ENCODE measurements around the gene MISP3.

Gene MISP3

DNA sequence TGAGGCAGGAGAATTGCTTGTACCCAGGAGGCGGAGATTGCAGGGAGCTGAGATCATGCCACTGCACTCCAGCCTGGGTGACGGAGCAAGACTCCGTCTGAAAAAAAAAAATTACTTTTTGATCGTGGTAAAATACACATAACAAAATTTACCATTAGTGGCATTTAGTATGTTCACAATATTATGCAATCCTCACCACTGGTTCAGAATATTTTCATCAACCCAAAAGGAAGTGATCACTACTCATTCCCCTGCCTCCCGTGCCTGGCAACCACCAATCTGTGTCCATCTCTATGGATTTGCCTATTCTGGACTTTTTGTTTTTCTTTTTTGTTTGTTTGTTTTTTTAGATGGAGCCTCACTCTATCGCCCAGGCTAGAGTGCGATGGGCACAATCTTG lies 9.5 kb upstream of the MISP3 start:
- no peak overlapping the region for H3K9ac ChIP-seq (ENCODE audit: low read depth, low read length)
- WGBS, result 95% methylated on average over 7 of the region's 7 CpGs
- H3K27ac ChIP-seq (ENCODE audit: low read depth, low read length), result no peak overlapping the region
- H3K27me3 ChIP-seq (ENCODE audit: insufficient read depth, low read length), result peaks cover 20% of the 10 kb centered on the region
- H3K4me3 ChIP-seq (ENCODE audit: low read length), result no peak overlapping the region
- no peaks in the 10 kb centered on the region for H3K36me3 ChIP-seq (ENCODE audit: insufficient read depth, low read length)
- H3K4me1 ChIP-seq (ENCODE audit: insufficient read depth, low read length), result no peaks in the 10 kb centered on the region
- H3K9me3 ChIP-seq (ENCODE audit: insufficient read depth, low read depth, low read length), result no peaks in the 10 kb centered on the region

DNA sequence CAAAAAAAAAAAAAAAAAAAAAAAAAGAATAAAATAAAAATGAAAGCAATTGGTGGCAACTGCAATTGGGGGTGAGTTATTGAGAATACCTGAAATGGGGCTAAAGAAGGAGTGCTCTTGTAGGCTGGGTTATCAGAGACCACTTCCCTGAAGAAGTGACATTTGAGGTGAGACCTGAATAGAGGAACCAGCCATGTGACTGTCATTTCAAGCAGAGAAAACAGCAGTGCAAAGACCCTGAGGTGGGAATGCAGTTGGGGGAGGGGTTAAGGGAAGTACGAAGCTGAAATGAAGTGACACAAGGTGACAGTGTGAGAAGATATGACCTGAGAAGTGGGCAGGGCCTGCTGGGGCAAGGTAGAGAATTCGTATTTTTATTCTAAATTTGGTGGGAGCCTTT lies 6.5 kb upstream of the MISP3 start:
- H3K27ac ChIP-seq (ENCODE audit: low read depth, low read length), result no peak overlapping the region
- H3K36me3 ChIP-seq (ENCODE audit: insufficient read depth, low read length), result no peaks in the 10 kb centered on the region
- no peaks in the 10 kb centered on the region for H3K4me1 ChIP-seq (ENCODE audit: insufficient read depth, low read length)
- H3K4me3 ChIP-seq (ENCODE audit: low read length), result no peak overlapping the region
- peaks cover 7% of the 10 kb centered on the region for H3K27me3 ChIP-seq (ENCODE audit: insufficient read depth, low read length)
- no peak overlapping the region for H3K9ac ChIP-seq (ENCODE audit: low read depth, low read length)
- no peaks in the 10 kb centered on the region for H3K9me3 ChIP-seq (ENCODE audit: insufficient read depth, low read depth, low read length)
- 69% methylated on average over 2 of the region's 2 CpGs for WGBS

DNA sequence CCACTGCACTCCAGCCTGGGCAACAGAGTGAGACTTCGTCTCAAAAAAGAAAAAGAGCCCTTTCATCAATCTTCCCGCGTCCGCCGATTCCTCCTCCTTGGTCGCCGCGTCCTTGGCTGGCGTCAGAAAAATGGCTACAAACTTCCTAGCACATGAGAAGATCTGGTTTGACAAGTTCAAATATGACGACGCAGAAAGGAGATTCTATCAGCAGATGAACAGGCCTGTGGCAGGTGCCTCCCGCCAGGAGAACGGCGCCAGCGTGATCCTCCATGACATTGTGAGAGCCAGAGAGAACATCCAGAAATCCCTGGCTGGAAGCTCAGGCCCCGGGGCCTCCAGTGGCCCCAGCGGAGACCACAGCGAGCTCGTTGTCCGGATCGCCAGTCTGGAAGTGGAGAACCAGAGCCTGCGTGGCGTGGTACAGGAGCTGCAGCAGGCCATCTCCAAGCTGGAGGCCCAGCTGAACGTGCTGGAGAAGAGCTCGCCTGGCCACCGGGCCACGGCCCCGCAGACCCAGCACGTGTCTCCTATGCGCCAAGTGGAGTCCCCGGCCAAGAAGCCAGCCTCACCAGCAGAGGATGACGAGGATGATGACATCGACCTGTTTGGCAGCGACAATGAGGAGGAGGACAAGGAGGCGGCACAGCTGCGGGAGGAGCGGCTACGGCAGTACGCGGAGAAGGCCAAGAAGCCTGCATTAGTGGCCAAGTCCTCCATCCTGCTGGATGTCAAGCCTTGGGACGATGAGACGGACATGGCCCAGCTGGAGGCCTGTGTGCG lies 2.1 kb upstream of the MISP3 start:
- H3K36me3 ChIP-seq (ENCODE audit: insufficient read depth, low read length), result no peaks in the 10 kb centered on the region
- WGBS, result 95% methylated on average over 43 of the region's 43 CpGs
- no peak overlapping the region for H3K4me3 ChIP-seq (ENCODE audit: low read length)
- H3K9ac ChIP-seq (ENCODE audit: low read depth, low read length), result no peak overlapping the region
- no peak overlapping the region for H3K27ac ChIP-seq (ENCODE audit: low read depth, low read length)
- no peaks in the 10 kb centered on the region; the same call in 1 of the 2 replicates for H3K4me1 ChIP-seq (ENCODE audit: insufficient read depth, low read length)
- peaks cover 46% of the 10 kb centered on the region for H3K27me3 ChIP-seq (ENCODE audit: insufficient read depth, low read length)
- H3K9me3 ChIP-seq (ENCODE audit: insufficient read depth, low read depth, low read length), result no peaks in the 10 kb centered on the region

DNA sequence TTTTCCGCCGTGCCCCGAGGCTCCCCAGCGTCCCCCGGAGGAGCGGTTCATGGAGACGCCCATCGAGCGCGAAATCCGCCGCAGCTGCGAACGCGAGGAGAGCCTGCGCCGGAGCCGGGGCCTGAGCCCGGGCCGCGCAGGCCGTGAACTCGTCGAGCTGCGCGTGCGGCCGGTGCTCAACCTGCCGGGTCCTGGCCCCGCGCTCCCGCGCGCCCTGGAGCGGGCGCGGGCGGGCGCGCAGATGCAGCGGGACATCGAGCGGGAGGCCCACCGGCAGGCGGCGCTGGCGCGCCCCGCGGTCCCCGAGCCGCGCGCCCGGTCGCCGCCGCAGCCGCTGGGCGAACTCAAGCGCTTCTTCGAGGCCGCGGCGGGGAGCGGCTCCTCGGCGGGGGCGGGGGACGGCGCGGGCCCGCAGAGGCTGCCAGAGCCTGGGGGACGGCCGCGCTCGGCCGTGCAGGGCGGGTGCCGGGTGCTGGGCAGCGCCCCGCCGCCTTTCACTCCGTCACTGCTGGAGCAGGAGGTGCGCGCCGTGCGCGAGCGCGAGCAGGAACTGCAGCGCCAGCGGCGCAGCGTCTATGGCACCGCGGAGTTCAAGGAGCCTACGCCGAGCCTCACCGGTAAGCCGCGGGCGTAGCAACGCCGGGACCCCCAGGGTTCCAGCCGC lies 807 bp downstream of the MISP3 start:
- H3K9me3 ChIP-seq (ENCODE audit: insufficient read depth, low read depth, low read length), result no peaks in the 10 kb centered on the region
- no peaks in the 10 kb centered on the region; the same call in 1 of the 2 replicates for H3K4me1 ChIP-seq (ENCODE audit: insufficient read depth, low read length)
- peak overlapping the region; percentile 40 for H3K9ac ChIP-seq (ENCODE audit: low read depth, low read length)
- no peak overlapping the region for H3K27ac ChIP-seq (ENCODE audit: low read depth, low read length)
- peak overlapping the region; percentile 58 for H3K4me3 ChIP-seq (ENCODE audit: low read length)
- H3K27me3 ChIP-seq (ENCODE audit: insufficient read depth, low read length), result peaks cover 55% of the 10 kb centered on the region
- H3K36me3 ChIP-seq (ENCODE audit: insufficient read depth, low read length), result no peaks in the 10 kb centered on the region
- under 1% methylated on average over 106 of the region's 106 CpGs for WGBS

DNA sequence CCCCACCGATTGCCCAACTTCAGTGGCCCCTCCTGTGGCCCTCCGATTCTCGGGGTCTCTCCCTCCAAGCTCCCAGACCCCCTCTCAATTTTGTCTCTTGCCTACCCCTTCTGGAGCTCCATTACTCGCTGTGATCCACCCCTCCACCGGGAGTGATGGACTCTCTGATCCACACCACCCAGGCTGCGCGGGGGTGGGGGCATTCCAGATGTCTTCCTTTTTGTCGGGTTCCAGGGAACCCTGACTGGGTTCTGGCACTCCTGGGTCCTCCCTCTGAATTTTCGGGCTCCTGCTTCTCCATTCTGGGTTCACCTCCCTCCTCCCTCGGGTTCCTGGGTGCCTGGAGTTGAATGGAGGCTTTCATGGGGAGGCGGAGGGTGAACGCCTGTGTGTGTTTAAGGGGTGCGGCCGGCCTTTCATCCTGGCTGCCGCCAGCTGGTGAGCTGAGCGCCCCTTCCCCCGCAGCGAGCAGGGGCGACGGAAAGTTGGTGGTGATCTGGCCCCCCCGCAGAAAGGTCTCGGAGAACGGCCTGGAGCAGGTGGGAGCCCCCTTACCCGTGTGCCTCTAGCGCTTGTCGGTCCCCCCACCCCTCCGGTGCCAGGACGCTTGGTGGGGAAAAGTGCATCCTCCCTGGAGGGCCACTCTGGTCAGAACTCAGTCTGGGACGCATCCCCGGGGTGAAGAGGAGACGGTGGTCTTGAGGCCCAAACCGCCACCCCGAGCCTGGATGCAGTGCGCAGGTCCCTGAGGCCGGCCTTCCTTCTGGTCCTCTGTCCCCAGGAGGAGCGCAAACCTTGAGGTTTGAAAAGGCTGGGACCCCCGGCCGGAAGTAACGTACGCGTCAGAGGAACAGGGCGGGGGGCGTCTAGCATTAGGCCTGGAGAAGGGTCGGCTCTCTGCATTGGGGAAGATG lies 1.6 kb downstream of the MISP3 start:
- peak overlapping the region; percentile 58 for H3K4me3 ChIP-seq (ENCODE audit: low read length)
- no peaks in the 10 kb centered on the region for H3K9me3 ChIP-seq (ENCODE audit: insufficient read depth, low read depth, low read length)
- no peak overlapping the region for H3K27ac ChIP-seq (ENCODE audit: low read depth, low read length)
- H3K36me3 ChIP-seq (ENCODE audit: insufficient read depth, low read length), result no peaks in the 10 kb centered on the region
- peaks cover 56% of the 10 kb centered on the region for H3K27me3 ChIP-seq (ENCODE audit: insufficient read depth, low read length)
- H3K4me1 ChIP-seq (ENCODE audit: insufficient read depth, low read length), result no peaks in the 10 kb centered on the region; the same call in 1 of the 2 replicates
- WGBS, result 7% methylated on average over 43 of the region's 44 CpGs
- peak overlapping the region; percentile 40; the same call in 1 of the 2 replicates for H3K9ac ChIP-seq (ENCODE audit: low read depth, low read length)

DNA sequence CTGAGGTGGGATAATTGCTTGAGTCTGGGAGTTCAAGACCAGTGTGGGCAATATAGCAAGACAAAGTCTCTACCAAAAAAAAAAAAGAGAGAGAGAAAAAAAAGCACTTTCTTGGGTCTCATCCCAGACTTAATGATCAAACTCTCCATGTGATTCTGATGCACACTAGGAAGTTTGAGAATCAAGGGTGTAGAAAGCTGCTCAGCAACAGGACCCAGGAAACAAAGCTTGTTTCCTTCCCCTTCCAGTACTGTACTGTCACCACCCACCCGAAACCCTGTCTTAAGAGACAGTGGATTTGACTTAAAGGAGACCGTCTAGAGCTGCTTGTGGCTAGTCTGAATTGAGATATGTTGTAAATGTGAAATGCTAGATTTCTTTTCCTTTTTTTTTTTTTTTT lies 5.8 kb downstream of the MISP3 start:
- H3K4me1 ChIP-seq (ENCODE audit: insufficient read depth, low read length), result no peaks in the 10 kb centered on the region; the same call in 1 of the 2 replicates
- WGBS, result 100% methylated on average over 1 of the region's 2 CpGs
- H3K36me3 ChIP-seq (ENCODE audit: insufficient read depth, low read length), result no peaks in the 10 kb centered on the region
- H3K9me3 ChIP-seq (ENCODE audit: insufficient read depth, low read depth, low read length), result no peaks in the 10 kb centered on the region
- H3K9ac ChIP-seq (ENCODE audit: low read depth, low read length), result no peak overlapping the region
- no peak overlapping the region for H3K4me3 ChIP-seq (ENCODE audit: low read length)
- no peak overlapping the region for H3K27ac ChIP-seq (ENCODE audit: low read depth, low read length)
- peaks cover 30% of the 10 kb centered on the region for H3K27me3 ChIP-seq (ENCODE audit: insufficient read depth, low read length)

DNA sequence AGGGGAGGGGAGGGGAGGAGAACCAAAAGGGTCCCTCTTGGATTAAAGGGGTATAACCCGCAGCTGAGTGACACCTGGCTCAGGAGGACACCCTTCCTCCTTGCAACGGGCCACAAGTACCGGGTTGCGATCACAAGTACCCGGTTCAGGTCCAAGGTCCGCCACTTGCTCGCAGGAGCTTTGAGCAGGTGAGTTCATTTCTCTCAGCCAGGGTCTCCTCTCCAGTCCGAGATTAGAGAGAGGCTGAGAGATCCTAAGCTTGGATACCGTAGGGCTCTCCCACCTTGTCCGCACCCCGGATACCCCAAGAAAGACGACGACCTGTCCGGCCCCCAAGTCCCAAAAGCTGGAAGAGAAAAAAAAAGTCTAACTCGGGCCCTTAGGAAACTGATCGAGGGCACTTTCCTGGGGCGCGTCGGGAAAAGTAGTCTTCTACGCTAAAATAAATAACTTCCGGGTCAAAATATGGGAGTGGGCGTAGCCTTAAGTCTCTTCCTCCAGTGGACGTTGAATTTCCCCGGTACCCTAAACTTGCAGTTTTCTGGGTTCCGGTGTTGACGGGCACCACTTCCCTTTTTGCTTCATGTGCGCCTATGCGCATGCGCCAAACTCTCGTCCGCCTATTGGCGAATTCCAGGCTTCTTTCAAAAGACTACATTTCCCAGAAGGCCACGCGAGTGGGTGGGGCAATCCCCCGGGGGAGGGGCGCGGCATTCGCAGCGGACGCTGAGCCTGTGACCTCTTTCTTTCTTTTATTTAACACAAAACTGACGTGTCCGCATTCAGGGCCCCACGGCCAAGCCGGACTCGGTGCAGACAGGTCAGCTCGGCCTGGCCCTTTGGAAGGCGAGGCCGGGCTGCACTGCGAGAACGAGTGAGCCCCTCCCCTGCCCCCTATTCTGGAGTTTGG lies 8.6 kb downstream of the MISP3 start:
- H3K27ac ChIP-seq (ENCODE audit: low read depth, low read length), result 0 out of 2 replicates have a peak overlapping the region, but pooled peaks have one; percentile 19
- peak overlapping the region; percentile 73 for H3K4me3 ChIP-seq (ENCODE audit: low read length)
- no peaks in the 10 kb centered on the region for H3K9me3 ChIP-seq (ENCODE audit: insufficient read depth, low read depth, low read length)
- peak overlapping the region; percentile 68 for H3K9ac ChIP-seq (ENCODE audit: low read depth, low read length)
- no peaks in the 10 kb centered on the region for H3K36me3 ChIP-seq (ENCODE audit: insufficient read depth, low read length)
- H3K27me3 ChIP-seq (ENCODE audit: insufficient read depth, low read length), result peaks cover 4% of the 10 kb centered on the region
- WGBS, result 2% methylated on average over 50 of the region's 50 CpGs
- H3K4me1 ChIP-seq (ENCODE audit: insufficient read depth, low read length), result no peaks in the 10 kb centered on the region

DNA sequence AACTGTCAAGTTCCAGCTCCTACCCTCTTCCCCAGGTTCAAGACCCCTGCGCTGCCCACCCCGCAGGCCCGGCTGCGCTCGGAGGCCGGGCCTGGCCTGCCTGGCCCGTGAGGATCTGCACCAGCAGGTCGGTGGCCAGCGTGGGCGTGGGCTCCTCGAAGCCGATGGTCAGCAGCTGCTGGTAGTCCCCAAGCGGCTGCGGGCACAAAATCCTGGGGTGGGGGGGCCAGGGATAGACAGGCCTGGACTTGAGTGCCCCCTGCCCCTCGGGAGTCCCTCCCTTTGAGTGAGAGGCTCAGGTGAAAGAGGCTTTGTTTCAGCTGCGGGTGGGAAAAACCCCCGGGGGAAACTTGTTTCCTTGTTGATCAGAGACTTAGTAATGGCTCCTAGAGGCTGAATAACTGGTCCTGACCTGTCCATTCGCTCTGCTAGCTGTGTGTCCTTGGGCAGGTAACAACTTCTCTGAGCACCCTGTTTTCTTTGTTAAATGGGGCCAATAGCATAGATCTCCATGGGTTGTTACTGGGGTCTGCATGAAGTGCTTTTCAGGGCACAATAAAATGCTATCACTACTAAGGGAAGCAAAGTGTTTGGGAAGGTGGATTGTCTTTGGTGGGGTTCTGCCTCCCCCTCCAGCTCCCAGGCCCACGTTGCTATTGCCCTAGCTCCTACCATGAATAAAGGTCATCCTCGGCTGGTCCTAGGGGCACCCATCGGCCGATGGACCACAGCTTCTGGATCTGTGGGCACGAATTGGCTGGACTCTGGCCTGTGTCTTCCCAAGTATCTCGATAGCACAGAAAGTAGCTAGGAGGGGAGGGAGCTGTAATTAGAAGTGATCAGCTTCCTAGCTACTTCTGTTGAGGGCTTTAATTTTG lies 9.4 kb downstream of the MISP3 start:
- H3K27me3 ChIP-seq (ENCODE audit: insufficient read depth, low read length), result peaks cover 2% of the 10 kb centered on the region; the same call in 1 of the 2 replicates
- no peaks in the 10 kb centered on the region for H3K36me3 ChIP-seq (ENCODE audit: insufficient read depth, low read length)
- H3K9me3 ChIP-seq (ENCODE audit: insufficient read depth, low read depth, low read length), result no peaks in the 10 kb centered on the region
- H3K4me1 ChIP-seq (ENCODE audit: insufficient read depth, low read length), result no peaks in the 10 kb centered on the region
- WGBS, result 35% methylated on average over 24 of the region's 24 CpGs
- peak overlapping the region; percentile 46 for H3K9ac ChIP-seq (ENCODE audit: low read depth, low read length)
- no peak overlapping the region for H3K27ac ChIP-seq (ENCODE audit: low read depth, low read length)
- H3K4me3 ChIP-seq (ENCODE audit: low read length), result peak overlapping the region; percentile 73

DNA sequence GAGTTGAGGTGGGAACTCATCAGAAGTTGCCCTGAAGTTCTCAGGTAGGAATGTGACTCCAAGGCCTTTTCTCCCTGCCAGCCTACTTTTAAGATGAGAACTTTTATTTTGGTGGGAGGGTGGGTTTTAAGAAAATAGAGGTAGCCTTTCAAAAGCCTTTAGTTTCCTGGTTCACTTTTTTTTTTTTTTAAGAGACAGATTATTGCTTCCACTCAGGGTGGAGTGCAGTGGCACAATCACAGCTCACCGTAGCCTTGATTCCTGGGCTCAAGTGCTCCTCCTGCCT lies 10.0 kb downstream of the MISP3 start:
- no peak overlapping the region for H3K27ac ChIP-seq (ENCODE audit: low read depth, low read length)
- H3K36me3 ChIP-seq (ENCODE audit: insufficient read depth, low read length), result peaks cover 4% of the 10 kb centered on the region; the same call in 1 of the 2 replicates
- H3K27me3 ChIP-seq (ENCODE audit: insufficient read depth, low read length), result peaks cover 2% of the 10 kb centered on the region; the same call in 1 of the 2 replicates
- no peak overlapping the region for H3K4me3 ChIP-seq (ENCODE audit: low read length)
- H3K9ac ChIP-seq (ENCODE audit: low read depth, low read length), result no peak overlapping the region
- H3K9me3 ChIP-seq (ENCODE audit: insufficient read depth, low read depth, low read length), result no peaks in the 10 kb centered on the region
- no peaks in the 10 kb centered on the region for H3K4me1 ChIP-seq (ENCODE audit: insufficient read depth, low read length)
- 54% methylated on average over 1 of the region's 1 CpG for WGBS

Measured in HUES64 (cell line).